ENCODE measurements around the gene ZNF208.
"Not testable (repeated sequence)": the region's sequence is repeated elsewhere in the genome, so short reads cannot be mapped to it uniquely, and the experiment has no call there.

- TF ChIP-seq, protein P1, sequence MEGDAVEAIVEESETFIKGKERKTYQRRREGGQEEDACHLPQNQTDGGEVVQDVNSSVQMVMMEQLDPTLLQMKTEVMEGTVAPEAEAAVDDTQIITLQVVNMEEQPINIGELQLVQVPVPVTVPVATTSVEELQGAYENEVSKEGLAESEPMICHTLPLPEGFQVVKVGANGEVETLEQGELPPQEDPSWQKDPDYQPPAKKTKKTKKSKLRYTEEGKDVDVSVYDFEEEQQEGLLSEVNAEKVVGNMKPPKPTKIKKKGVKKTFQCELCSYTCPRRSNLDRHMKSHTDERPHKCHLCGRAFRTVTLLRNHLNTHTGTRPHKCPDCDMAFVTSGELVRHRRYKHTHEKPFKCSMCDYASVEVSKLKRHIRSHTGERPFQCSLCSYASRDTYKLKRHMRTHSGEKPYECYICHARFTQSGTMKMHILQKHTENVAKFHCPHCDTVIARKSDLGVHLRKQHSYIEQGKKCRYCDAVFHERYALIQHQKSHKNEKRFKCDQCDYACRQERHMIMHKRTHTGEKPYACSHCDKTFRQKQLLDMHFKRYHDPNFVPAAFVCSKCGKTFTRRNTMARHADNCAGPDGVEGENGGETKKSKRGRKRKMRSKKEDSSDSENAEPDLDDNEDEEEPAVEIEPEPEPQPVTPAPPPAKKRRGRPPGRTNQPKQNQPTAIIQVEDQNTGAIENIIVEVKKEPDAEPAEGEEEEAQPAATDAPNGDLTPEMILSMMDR (conservative IDR thresholded peaks at IDR 0.05 in 1 of 2, IDR thresholded peaks at IDR 0.05 in 1 of 2; ENCODE audit: extremely low read depth in 1 of 2, insufficient read depth in 1 of 2, low read depth in 1 of 2, low read length in 2 of 2) = not testable (repeated sequence)
- not testable (repeated sequence) for TF ChIP-seq EZH2 (IDR thresholded peaks at IDR 0.05; ENCODE audit: borderline replicate concordance, low read length)
Measured at GRCh38 chr19:21890017-21890416, 120.7 kb downstream of the ZNF208 start.

Data from mammary epithelial cell (primary cell).